ENCODE measurements around the gene PHGDH. TPM values are rescaled to one million over a fixed set of nuclear protein-coding genes. Genes with fewer than 3 reads are reported as not detected.

Gene PHGDH
- total RNA-seq, 1 donor from 2014 or later = 371 TPM

GRCh38 chr1:119667173-119667572 is 44.6 kb upstream of the PHGDH start:
- DNase-seq (ENCODE audit: low read depth) (no peak), FAIRE-seq (no peak)
- Histone ChIP-seq H3K79me2 (ENCODE audit: insufficient read depth, low read length) (no peaks in the 10 kb centered on the region), H3K9me3 (ENCODE audit: insufficient read depth, low read depth, low read length) (no peaks in the 10 kb centered on the region), H3K4me1 (ENCODE audit: insufficient read depth, low read length) (no peaks in the 10 kb centered on the region), H3K27me3 (ENCODE audit: insufficient read depth, low read length) (peaks cover 6% of the 10 kb centered on the region), H3K4me2 (ENCODE audit: low read length) (no peak overlapping the region), H4K20me1 (ENCODE audit: insufficient read depth, low read length) (no peaks in the 10 kb centered on the region), H3K36me3 (ENCODE audit: insufficient read depth, low read length) (no peaks in the 10 kb centered on the region), H2AFZ (ENCODE audit: low read depth, low read length) (no peak overlapping the region), H3K4me3 (ENCODE audit: insufficient read depth, low read depth, low read length) (no peak overlapping the region), H3K9ac (ENCODE audit: low read length) (no peak overlapping the region), H3K27ac (ENCODE audit: low read depth, low read length) (no peak overlapping the region)
- no peak for TF ChIP-seq EZH2 (IDR thresholded peaks at IDR 0.05; ENCODE audit: insufficient read depth, low read length)
- no peak for TF ChIP-seq CTCF (IDR thresholded peaks at IDR 0.05; ENCODE audit: insufficient read depth, low read depth, low read length)
- Mint-ChIP-seq H3K4me3 (ENCODE audit: unreplicated experiment) (no peak overlapping the region), H3K4me1 (ENCODE audit: low read depth, unreplicated experiment) (peaks cover 6% of the 10 kb centered on the region), H3K27me3 (ENCODE audit: low read depth, unreplicated experiment) (peaks cover 9% of the 10 kb centered on the region), H3K9me3 (ENCODE audit: unreplicated experiment) (peaks cover 2% of the 10 kb centered on the region), H3K36me3 (ENCODE audit: low read depth, unreplicated experiment) (no peaks in the 10 kb centered on the region), H3K27ac (ENCODE audit: unreplicated experiment) (no peak overlapping the region)

- Mint-ChIP-seq H3K9me3 (ENCODE audit: unreplicated experiment) (peaks cover 2% of the 10 kb centered on the region), H3K27ac (ENCODE audit: unreplicated experiment) (no peak overlapping the region), H3K4me3 (ENCODE audit: unreplicated experiment) (no peak overlapping the region), H3K27me3 (ENCODE audit: low read depth, unreplicated experiment) (peaks cover 2% of the 10 kb centered on the region), H3K36me3 (ENCODE audit: low read depth, unreplicated experiment) (no peaks in the 10 kb centered on the region), H3K4me1 (ENCODE audit: low read depth, unreplicated experiment) (peaks cover 34% of the 10 kb centered on the region)
- H3K4me3 ChIP-seq (ENCODE audit: insufficient read depth, low read depth, low read length) = no peak overlapping the region
- TF ChIP-seq EZH2 (IDR thresholded peaks at IDR 0.05; ENCODE audit: insufficient read depth, low read length) (no peak), CTCF (IDR thresholded peaks at IDR 0.05; ENCODE audit: insufficient read depth, low read depth, low read length) (no peak)
- no peak overlapping the region for H2AFZ ChIP-seq (ENCODE audit: low read depth, low read length)
- no peaks in the 10 kb centered on the region for H3K79me2 ChIP-seq (ENCODE audit: insufficient read depth, low read length)
- H3K27ac ChIP-seq (ENCODE audit: low read depth, low read length) = no peak overlapping the region
- DNase-seq (ENCODE audit: low read depth) (no peak), FAIRE-seq (no peak)
- H3K36me3 ChIP-seq (ENCODE audit: insufficient read depth, low read length) = no peaks in the 10 kb centered on the region
- no peak overlapping the region for H3K9ac ChIP-seq (ENCODE audit: low read length)
- H3K9me3 ChIP-seq (ENCODE audit: insufficient read depth, low read depth, low read length) = no peaks in the 10 kb centered on the region
- H3K27me3 ChIP-seq (ENCODE audit: insufficient read depth, low read length) = no peaks in the 10 kb centered on the region
- no peak overlapping the region for H3K4me2 ChIP-seq (ENCODE audit: low read length)
- no peaks in the 10 kb centered on the region for H4K20me1 ChIP-seq (ENCODE audit: insufficient read depth, low read length)
- peaks cover 22% of the 10 kb centered on the region for H3K4me1 ChIP-seq (ENCODE audit: insufficient read depth, low read length)
Observed at GRCh38 chr1:119670898-119671297, 40.8 kb upstream of the PHGDH start.

GRCh38 chr1:119673171-119673940 is 38.4 kb upstream of the PHGDH start:
- H3K4me1 Mint-ChIP-seq (ENCODE audit: low read depth, unreplicated experiment) = peaks cover 35% of the 10 kb centered on the region
- peaks cover 2% of the 10 kb centered on the region for H3K9me3 Mint-ChIP-seq (ENCODE audit: unreplicated experiment)
- DNase-seq (ENCODE audit: low read depth) (peak; percentile 54), FAIRE-seq (no peak)
- Histone ChIP-seq H3K36me3 (ENCODE audit: insufficient read depth, low read length) (no peaks in the 10 kb centered on the region), H3K4me3 (ENCODE audit: insufficient read depth, low read depth, low read length) (no peak overlapping the region), H2AFZ (ENCODE audit: low read depth, low read length) (no peak overlapping the region), H3K27me3 (ENCODE audit: insufficient read depth, low read length) (peaks cover 3% of the 10 kb centered on the region), H4K20me1 (ENCODE audit: insufficient read depth, low read length) (no peaks in the 10 kb centered on the region), H3K79me2 (ENCODE audit: insufficient read depth, low read length) (no peaks in the 10 kb centered on the region), H3K9ac (ENCODE audit: low read length) (no peak overlapping the region), H3K27ac (ENCODE audit: low read depth, low read length) (peak overlapping the region; percentile 39), H3K4me1 (ENCODE audit: insufficient read depth, low read length) (peaks cover 22% of the 10 kb centered on the region), H3K9me3 (ENCODE audit: insufficient read depth, low read depth, low read length) (no peaks in the 10 kb centered on the region), H3K4me2 (ENCODE audit: low read length) (peak overlapping the region; percentile 72)
- no peaks in the 10 kb centered on the region for H3K36me3 Mint-ChIP-seq (ENCODE audit: low read depth, unreplicated experiment)
- TF ChIP-seq CTCF (IDR thresholded peaks at IDR 0.05; ENCODE audit: insufficient read depth, low read depth, low read length) = no peak
- TF ChIP-seq EZH2 (IDR thresholded peaks at IDR 0.05; ENCODE audit: insufficient read depth, low read length) = no peak
- H3K4me3 Mint-ChIP-seq (ENCODE audit: unreplicated experiment) = no peak overlapping the region
- no peaks in the 10 kb centered on the region for H3K27me3 Mint-ChIP-seq (ENCODE audit: low read depth, unreplicated experiment)
- peak overlapping the region; percentile 77 for H3K27ac Mint-ChIP-seq (ENCODE audit: unreplicated experiment)

All from astrocyte (in vitro differentiated cells and primary cell).